ENCODE results near the gene NPPB.
A peak's percentile ranks its signal among the peaks of the same experiment; 100 is the strongest.
"Not testable (repeated sequence)": the region's sequence is repeated elsewhere in the genome, so short reads cannot be mapped to it uniquely, and the experiment has no call there.

The NPPB gene

DNA sequence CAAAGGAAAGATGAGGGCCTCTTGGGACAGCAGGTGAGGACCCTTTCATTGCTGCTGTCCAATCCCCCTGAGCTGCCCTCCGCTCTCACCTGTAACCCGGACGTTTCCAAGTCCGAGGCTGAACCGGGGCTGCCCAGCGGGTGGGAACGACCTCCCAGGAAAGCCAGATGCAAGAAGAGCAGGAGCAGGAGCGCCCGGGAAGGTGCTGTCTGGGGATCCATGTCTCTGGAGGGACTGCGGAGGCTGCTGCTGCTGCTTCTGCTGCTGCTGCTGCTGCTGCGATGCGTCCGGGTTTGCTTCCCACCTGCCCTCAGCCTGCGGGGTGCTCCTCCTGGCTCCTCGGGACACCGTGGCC is at the start of gene NPPB:
Gene NPPB, minus strand, starts transcription at position 333 of the 355 bp plus-strand sequence. Its CDS starts 112 bp downstream, at position 221.
- DNase-seq: no peak

DNA sequence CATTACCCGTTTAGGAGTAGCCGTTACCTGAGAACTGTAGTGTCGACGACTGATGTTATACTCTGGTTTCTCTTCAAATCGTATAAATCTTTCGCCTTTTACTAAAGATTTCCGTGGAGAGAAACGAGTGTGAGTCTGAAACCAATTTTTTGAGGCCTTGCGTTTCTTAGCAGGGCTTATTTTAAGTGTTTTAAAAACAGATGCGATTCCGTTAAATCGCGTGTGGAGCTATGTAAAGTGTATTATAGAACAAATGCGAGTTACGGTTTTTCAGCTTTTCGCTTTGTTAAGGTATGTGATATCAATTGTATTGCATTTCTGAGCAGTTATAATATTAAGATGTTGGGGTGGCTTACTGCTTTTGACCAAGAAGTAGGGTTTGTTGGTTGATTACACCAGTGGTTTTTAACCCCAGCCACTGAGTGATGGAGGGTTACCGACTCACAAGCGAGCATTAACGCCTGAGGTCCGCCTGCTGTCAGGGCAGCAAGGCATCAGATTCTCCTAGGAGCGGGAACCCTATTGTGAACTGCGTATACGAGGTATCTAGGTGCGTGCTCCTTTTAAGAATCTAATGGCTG is 49.4 kb upstream of the NPPB start:
- DNase-seq: peak; percentile 97

DNA sequence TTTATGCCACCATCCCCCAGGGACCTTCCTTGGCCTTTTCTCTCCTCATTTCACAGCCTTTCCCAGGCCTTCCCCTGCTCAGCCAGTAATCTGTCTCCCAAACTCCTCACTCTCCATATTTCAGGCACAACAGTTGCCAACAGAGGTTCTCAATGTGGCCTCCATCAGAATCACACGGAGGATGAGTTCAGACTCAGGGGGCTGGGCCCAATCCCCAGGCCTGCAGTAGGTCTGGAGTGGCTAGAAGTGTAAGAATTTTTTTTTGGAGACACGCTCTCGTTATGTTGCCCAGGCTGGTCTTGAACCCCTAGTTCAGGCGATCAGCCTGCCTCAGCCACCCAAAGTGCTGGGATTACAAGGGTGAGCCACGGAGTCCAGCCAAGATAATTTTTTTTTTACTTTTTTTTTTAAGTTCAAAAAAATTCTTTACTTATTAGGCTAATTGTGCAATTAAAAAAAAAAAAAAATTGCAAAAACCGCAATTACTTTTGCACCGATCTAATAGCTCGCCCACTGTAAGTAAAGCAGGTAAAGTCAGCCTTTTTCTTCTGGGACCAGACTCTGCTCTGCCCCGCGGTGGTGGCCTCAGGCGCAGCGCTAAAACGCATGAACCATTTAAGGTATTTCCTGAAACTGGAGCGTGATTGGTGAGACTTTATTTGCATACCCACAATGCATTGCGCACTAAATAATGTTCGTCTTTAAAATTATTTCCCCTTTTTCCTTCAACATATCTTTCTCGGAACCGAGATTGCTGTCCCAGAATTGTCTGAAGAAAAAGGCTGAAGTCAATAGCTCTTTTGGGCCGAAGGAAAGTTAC is 48.7 kb upstream of the NPPB start:
- DNase-seq: peak; percentile 97

- DNase-seq: no peak
Observed at GRCh38 chr1:11906870-11907269, 48.1 kb upstream of the NPPB start.

DNA sequence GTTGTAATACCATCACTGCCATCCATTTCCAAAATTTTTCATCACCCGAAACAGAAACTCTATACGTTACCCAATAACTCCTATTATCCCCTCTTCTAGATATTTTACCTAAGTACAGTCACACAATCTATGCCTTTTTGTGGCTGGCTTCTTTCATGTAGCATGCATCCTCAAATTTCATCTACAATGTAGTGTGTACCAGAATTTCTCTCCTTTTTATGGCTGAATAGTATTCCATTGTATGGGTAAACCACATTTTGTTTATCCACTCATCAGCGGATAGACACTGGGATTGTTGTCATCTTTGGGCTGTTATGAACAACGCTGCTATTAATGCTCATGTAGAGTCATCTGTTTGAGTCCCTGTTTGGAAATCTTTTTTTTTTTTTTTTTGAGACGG is 46.2 kb upstream of the NPPB start:
- DNase-seq: no peak

DNA sequence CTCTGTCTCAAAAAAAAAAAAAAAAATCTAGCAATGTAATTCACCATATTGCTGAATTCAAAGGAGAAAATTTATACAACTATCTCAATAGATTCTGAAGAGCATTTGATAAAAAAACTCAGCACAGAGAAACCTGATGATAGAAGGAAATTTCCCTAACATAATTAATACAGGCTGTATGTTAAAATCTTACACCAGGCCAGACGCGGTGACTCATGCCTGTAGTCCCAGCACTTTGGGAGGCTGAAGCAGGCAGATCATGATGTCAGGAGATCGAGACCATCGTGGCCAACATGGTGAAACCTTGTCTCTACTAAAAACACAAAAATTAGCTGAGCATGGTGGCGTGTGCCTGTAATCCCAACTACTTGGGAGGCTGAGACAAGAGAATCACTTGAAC is 45.4 kb upstream of the NPPB start:
- not testable (repeated sequence) for DNase-seq

DNA sequence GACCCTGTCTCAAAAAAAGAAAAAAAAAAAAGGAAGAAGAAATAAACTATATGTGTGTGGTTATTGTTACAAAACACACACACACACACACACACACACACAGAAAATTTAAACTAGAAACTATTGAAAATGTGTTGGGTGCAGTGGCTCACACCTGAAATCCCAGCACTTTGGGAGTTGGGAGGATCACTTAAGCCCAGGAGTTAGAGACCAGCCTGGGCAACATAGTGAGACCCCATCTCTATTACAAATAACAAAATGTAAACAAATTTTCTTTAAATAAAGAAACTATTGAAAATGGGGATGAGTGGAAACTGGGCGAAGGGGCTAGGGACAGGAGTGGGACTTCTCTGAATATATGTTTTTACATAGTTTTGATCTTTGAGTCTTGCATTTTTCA is 44.5 kb upstream of the NPPB start:
- DNase-seq: no peak

GRCh38 chr1:11901446-11901845 is 42.7 kb upstream of the NPPB start:
- not testable (repeated sequence) for DNase-seq

DNA sequence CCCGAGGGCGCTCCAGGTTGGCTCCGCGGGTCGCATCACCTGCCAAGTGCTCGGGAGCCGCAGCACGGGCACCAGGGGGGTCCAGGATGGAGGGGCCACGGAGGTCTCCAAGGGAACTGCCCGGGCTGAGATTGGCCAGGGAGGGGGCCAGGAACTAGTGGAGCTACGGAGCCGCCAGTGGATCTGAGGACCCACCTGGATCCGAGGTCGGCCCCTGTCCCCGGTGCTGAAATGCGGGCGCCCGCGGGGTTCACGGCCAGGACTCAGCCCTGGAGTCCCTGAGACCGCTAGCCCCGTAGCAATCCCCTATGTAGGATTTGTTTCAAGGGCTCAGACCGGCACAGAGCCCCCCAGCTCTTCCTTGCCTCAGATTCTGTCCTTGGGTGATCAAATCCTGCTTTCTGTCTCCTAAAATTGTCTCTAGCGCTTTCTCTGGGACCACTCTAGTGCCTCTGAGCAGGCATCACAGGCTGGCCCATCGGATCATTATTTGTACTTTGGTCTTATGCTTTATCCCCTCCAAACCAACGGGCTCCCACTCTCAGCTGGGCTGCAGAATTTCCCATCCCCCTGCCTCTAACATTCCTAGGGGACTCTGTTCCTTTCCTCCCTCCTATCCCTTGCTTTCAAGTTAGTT is 40.2 kb upstream of the NPPB start:
- DNase-seq: no peak

DNA sequence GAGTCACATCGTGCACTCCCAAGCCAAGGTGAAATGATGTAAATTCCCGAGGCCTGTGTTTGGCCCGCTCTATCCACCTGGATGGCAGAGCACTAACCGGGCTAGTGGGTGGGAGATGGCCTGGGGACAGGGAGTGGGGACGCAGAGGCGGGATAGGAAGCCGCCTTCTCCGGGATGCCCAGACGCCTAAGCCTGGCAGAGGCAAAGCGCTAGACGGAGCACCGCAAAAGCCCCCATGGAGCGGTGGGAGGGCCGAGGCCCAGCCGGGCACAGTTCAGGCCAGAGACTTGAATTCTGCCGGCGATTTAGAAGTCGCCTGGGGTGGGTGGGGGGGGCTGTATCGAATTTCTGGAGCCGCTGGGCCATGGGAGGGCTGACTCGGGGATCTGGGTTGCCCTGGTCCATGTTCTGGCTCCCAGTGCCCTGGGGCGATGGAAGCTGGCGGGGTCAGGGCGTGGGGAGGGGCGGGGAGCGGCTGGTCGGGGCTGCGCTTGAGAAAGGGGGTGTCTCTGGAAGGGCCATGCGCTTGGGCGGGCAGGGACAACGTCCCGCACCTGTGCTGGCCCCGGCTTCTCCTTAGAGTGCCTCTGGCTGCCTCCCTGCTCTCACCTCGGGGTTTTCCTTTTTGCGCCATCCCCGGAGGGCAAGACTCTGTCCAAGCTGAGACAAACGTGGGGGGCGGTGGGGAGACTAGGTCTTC is 39.5 kb upstream of the NPPB start:
- DNase-seq: no peak

DNA sequence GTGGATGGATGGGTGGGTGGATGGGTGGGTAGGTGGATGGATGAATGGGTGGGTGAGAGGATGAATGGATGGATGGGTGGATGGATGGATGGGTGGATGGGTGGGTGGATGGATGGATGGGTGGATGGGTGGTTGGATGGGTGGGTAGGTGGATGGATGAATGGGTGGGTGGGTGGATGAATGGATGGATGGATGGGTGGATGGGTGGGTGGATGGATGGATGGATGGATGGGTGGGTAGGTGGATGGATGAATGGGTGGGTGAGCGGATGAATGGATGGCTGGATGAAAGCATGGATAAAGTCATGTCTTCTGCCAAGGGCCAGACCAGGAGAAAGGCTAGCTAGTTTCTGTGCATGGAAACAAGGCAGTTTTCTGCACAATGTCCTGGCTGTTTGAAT is 35.8 kb upstream of the NPPB start:
- DNase-seq: not testable (repeated sequence)

DNA sequence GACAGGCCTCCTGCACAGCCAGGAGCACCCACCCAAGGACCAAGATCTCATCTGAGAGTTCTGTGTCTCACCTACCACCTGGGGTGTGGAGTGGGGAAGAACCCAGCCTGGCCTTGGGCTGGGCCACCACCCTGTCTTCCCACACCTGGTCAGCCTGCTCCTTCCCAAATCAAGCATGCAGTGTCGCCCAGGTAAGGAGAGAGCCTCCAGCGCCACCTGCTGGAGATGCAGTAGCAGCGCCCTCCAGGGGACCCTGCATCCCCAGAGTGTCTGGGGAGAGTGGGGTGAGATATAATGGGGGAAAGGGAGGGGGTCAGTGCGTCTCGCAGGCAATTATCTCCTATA is 35.1 kb upstream of the NPPB start:
- peak; percentile 45 for DNase-seq

- no peak for DNase-seq
Observed at GRCh38 chr1:11891433-11892186, 32.9 kb upstream of the NPPB start.

DNA sequence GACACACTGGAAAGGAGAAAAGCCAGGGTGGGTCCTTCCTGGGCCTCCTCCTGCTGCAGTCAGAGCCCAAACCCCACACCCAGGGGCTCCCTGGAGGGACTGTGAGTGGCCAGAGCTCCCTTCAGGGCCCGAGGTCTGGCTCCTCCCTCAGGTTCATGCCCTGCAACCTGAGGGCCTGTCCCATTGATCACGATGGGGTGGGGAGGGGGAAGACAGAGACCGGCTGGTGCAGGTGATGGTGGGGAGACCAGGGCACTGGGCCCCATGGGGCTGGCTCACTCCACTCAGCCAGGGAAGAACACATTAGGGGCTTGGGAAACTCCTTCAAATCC is 30.1 kb upstream of the NPPB start:
- DNase-seq: no peak

DNA sequence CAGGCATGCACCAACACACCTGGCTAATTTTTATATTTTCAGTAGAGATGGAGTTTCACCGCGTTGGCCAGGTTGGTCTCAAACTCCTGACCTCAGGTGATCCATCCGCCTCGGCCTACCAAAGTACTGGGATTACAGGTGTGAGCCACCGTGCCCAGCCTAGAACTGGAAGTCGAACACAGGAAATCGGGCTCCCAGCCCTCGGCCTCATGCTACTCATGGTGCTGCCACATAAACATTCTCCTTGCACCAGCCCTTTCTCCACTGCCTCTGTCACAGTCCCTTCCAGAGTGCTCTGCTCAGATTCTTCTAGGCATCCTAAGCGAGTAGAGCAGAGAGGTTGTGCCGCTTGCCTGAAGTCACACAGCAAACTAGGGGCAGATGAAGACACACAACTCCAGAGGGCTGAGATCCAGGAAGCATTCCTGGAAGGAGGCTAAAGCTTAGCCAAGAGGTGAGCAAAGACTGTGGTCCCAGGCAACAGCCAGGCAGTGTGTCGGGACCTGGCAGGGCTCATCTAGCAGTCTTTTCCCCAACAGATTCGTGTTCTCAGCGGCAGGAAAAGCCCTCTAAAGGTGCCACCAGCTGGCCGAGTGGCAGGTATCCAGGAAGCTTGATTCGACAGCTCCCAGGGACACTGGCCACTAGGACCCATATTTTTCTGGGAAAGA is 29.6 kb upstream of the NPPB start:
- DNase-seq: no peak

DNA sequence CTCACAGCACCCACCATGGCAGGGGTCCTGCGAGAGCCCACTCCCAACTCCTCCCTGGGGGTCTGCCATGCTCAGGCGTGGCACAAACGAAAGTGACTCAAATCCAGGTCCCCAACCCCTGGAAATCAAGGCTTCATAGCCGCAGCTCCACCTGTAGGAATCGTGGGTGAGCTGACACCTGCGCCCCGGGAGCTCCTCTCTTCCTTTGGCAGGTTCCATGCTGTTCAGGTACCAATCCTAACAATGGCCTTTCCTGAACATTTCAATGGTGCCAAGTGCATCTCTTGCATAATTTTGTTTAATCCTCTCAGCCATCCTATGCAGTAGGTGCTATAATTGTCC is 28.9 kb upstream of the NPPB start:
- DNase-seq: no peak

DNA sequence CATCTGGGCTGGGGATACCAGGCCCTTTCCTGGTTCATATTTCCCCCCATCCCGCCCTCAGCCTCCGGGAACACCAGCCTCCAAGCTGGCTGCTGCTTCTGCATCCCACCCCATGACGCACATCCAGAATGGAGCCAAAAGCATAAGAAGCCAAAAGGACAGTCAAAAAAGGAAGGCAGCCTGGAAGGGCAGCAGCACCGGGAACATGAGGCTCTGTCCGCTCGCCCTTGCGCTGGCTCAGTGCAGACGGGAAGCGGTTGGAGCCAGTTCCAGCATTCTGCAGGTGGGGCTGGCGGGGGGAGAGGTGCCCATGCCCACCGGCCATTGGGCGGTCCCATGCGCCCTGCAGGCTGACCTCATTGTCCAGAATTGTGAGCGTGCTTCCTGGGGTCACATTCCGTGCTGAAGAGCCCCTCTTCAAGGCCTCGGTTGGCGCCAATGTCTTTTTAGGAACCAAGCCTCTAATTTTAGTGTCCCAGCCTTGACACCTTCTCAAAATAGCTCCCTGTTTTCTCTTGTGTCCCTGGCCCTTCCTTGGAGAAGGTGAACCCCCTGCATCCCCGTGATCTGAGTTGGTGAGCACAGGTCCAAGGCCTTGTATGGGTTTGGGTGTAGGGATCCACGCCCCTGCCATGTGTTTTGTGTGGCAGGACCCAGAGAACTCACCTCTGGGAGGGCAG is 28.4 kb upstream of the NPPB start:
- DNase-seq: no peak

DNA sequence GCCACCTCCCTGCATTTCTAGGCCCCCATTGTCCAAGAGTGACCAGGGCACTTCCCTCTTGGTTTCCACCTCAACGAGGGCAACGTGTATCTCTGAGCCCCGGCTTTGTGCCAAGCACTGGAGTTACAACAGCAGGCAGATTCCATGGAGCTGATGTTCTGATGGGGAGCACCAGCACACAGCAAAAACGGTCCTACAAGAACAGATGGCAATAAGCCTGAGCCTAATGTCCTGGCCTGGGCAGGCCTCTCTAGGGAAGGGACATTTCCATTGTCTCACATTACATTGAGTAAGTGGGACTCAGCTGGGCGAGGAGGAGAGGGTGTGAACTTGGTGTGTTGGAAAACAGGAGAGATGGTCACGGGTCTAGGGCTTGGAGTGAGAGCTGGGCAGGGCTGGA is 27.2 kb upstream of the NPPB start:
- DNase-seq: no peak

DNA sequence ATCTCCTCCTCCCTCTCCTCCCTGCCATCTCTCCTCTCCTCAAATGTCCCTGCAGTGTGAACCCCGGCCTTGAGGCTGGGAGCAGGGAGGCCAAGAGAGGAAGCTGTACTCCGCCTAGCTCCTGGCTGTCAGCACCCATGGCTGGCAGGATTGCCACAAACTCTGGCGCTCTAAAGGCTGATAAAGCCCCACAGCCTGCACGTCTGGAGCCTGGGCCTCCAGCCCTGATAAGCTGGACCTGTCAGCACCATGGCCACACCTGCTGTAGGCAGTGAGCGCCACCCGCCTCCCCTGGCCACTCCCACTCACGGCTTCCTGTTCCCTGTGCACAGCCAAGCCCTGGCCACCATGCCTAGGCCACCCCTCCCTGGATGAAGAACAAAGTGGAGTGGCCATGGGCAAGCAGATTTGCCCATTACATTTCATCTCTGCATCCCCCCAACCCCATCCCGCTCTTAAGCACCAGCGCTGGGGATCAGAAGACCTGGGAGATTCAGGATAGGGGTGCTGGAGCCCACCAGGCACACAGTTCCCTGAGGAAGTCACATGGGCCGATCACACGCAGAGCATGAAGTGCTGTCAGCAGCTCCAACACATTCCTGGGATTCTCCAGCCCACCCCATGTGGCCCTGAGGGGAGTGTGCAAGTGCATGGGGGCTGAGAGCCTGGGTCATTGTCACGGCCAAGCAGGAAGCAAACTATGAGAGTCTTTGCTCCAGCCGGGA is 24.2 kb upstream of the NPPB start:
- peak; percentile 82 for DNase-seq

DNA sequence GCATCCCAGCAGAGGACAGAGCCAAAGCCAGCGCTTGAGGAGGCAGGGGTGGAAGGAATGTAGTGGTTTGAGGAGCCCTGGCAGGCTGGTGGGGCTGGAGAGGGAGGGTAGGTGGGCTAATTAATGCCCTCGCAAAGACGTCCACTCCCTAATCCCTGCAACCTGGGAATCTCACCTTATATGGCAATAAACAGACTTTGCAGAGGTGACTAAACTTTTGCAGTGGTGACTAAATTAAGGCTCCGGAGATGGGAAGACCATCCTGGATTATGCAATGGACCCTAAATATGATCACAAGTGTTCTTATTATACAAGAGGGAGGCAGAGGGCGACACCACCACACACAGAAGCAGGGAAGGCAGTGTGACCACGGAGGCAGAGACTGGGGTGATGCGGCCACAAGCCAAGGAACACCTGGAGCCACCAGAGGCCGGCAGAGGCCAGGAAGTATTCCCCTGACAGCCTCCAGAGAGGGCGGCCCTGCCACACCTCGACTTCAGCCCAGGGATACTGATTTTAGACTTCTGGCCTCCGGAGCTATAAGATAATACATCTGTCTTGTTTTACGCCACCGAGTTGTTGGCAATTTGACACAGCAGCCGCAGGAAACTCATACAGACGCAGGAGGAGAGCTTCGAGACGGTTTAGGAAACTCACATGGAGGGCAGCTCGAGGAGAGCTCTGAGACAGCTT is 23.1 kb upstream of the NPPB start:
- DNase-seq: no peak

All from NCI-H510A (cell line).